IMR-90 (cell line): Measurements from ENCODE around the gene TMEM30A. TPM values are rescaled to one million over a fixed set of nuclear protein-coding genes. Genes with fewer than 3 reads are reported as not detected.

Experiments used
- ATAC-seq: fragments of 200-7000 bp; cut with Tn5 transposase; 2 replicates; pipeline ENCODE4 v1.9.1; 2020; ENCODE audit warnings: low read depth, mild to moderate bottlenecking, moderate library complexity
- BruUV-seq: library from RNA; stranded (reverse); fragments of 400-500 nt; replicated peaks from 2 replicates; lab custom pipeline; 2021; lab: Mats Ljungman, UMichigan
- CTCF ChIA-PET: fragments of 300-600 bp; formaldehyde crosslinking; extraction: SDS; loops from one replicate; lab custom pipeline; 2021; ENCODE audit warnings: antibody characterized with exemption; lab: Yijun Ruan, JAX
- POLR2A ChIA-PET: fragments of 300-600 bp; sonication (Branson Sonifier 250); formaldehyde crosslinking; loops from one replicate; lab custom pipeline; 2022; ENCODE audit warnings: antibody characterized with exemption; ENCODE audit not compliant: unreplicated experiment; lab: Charles Lee
- DNase-seq: peaks from one replicate; pipeline ENCODE4 v3.0.0; 2013
- H2AFZ ChIP-seq: replicated peaks from 2 replicates; pipeline ENCODE3; 2013; ENCODE audit warnings: low read length, mild to moderate bottlenecking; ENCODE audit not compliant: poor library complexity
- H2AK5ac ChIP-seq: 2 replicates; pipeline ENCODE4 v1.6.1; 2013; ENCODE audit warnings: low read depth, low read length, inconsistent platforms
- H2AK9ac ChIP-seq: replicated peaks from 2 replicates; pipeline ENCODE3; 2013; ENCODE audit warnings: mild to moderate bottlenecking, low read depth, low read length, moderate library complexity; ENCODE audit not compliant: poor library complexity
- H2BK120ac ChIP-seq: 2 replicates; pipeline ENCODE4 v1.6.1; 2013; ENCODE audit warnings: low read depth, low read length, inconsistent platforms
- H2BK15ac ChIP-seq: 3 replicates; pipeline ENCODE4 v1.6.1; 2013; ENCODE audit warnings: low read depth, low read length, inconsistent platforms
- H2BK20ac ChIP-seq: 2 replicates; pipeline ENCODE4 v1.6.1; 2013; ENCODE audit warnings: low read depth, mild to moderate bottlenecking, inconsistent platforms, low read length, moderate library complexity
- H2BK5ac ChIP-seq: 2 replicates; pipeline ENCODE4 v1.6.1; 2013; ENCODE audit warnings: mild to moderate bottlenecking, low read depth, low read length, inconsistent platforms; ENCODE audit not compliant: poor library complexity, severe bottlenecking
- H3K14ac ChIP-seq: replicated peaks from 2 replicates; pipeline ENCODE4 v1.6.1; 2013; ENCODE audit warnings: low read depth, low read length, inconsistent platforms
- H3K18ac ChIP-seq: 2 replicates; pipeline ENCODE4 v1.6.1; 2013; ENCODE audit warnings: low read depth, low read length, control low read depth
- H3K23ac ChIP-seq: 2 replicates; pipeline ENCODE4 v1.6.1; 2013; ENCODE audit warnings: low read depth, low read length, inconsistent platforms
- H3K27ac ChIP-seq: 2 replicates; pipeline ENCODE4 v1.5.1; 2013; ENCODE audit warnings: mild to moderate bottlenecking, control low read depth, low read length; ENCODE audit not compliant: insufficient read depth
- H3K27me3 ChIP-seq: 2 replicates; pipeline ENCODE4 v1.6.1; 2013; ENCODE audit warnings: low read length; ENCODE audit not compliant: control insufficient read depth, insufficient read depth
- H3K36me3 ChIP-seq: 2 replicates; pipeline ENCODE4 v1.6.1; 2013; ENCODE audit warnings: low read length, mixed read lengths; ENCODE audit not compliant: control insufficient read depth, insufficient read depth
- H3K4ac ChIP-seq: 2 replicates; pipeline ENCODE4 v1.6.1; 2013; ENCODE audit warnings: low read depth, low read length, inconsistent platforms
- H3K4me1 ChIP-seq: 2 replicates; pipeline ENCODE4 v1.6.1; 2013; ENCODE audit warnings: low read length, mixed read lengths; ENCODE audit not compliant: control insufficient read depth, insufficient read depth
- H3K4me2 ChIP-seq: 2 replicates; pipeline ENCODE4 v1.6.1; 2013; ENCODE audit warnings: low read depth, mild to moderate bottlenecking, control low read depth, low read length, moderate library complexity
- H3K4me3 ChIP-seq: 2 replicates; pipeline ENCODE4 v1.5.1; 2013; ENCODE audit warnings: low read depth, mild to moderate bottlenecking, control low read depth, low read length, moderate library complexity; ENCODE audit not compliant: insufficient read depth
- H3K56ac ChIP-seq: 2 replicates; pipeline ENCODE4 v1.6.1; 2013; ENCODE audit warnings: low read length, inconsistent platforms; ENCODE audit not compliant: insufficient read depth; ENCODE audit errors: extremely low read depth
- H3K79me1 ChIP-seq, 2 experiments: 2 replicates each; pipeline ENCODE4 v1.6.1; 2013; ENCODE audit warnings: low read length in 2 of 2, inconsistent platforms in 1 of 2, low read depth in 1 of 2
- H3K9ac ChIP-seq: 2 replicates; pipeline ENCODE4 v1.6.1; 2013; ENCODE audit warnings: low read depth, low read length, control low read depth
- H3K9me1 ChIP-seq: 2 replicates; pipeline ENCODE4 v1.6.1; 2013; ENCODE audit warnings: low read length, inconsistent platforms; ENCODE audit not compliant: insufficient read depth
- H3K9me3 ChIP-seq: 2 replicates; pipeline ENCODE4 v1.6.1; 2013; ENCODE audit warnings: low read length; ENCODE audit not compliant: control insufficient read depth, insufficient read depth
- H4K20me1 ChIP-seq: 2 replicates; pipeline ENCODE4 v1.6.1; 2013; ENCODE audit warnings: low read length, inconsistent platforms; ENCODE audit not compliant: insufficient read depth
- H4K5ac ChIP-seq: 2 replicates; pipeline ENCODE4 v1.6.1; 2013; ENCODE audit warnings: mild to moderate bottlenecking, low read depth, low read length, control low read depth
- H4K8ac ChIP-seq, 2 experiments: 2 replicates each; pipeline ENCODE4 v1.6.1; 2013; ENCODE audit warnings: low read depth in 2 of 2, low read length in 2 of 2, control low read depth in 1 of 2, inconsistent platforms in 1 of 2
- H4K91ac ChIP-seq: 2 replicates; pipeline ENCODE4 v1.6.1; 2013; ENCODE audit warnings: low read depth, low read length, inconsistent platforms; ENCODE audit not compliant: insufficient read depth
- BHLHE40 ChIP-seq: fragments of 150-350 bp; IDR thresholded peaks from 2 replicates; pipeline ENCODE4 v1.6.1; 2016; ENCODE audit warnings: mild to moderate bottlenecking, low read depth, low read length
- CEBPB ChIP-seq: IDR thresholded peaks from 2 replicates; pipeline ENCODE4 v1.6.1; 2012; ENCODE audit warnings: low read depth, low read length, improper control_type of control experiment
- FOS ChIP-seq: fragments of 150-350 bp; IDR thresholded peaks from 2 replicates; pipeline ENCODE4 v1.6.1; 2016; ENCODE audit warnings: low read depth, low read length
- NFE2L2 ChIP-seq: fragments of 150-350 bp; IDR thresholded peaks from 2 replicates; pipeline ENCODE4 v1.6.1; 2016; ENCODE audit warnings: low read depth, mild to moderate bottlenecking, low read length
- POLR2A ChIP-seq: IDR thresholded peaks from 2 replicates; pipeline ENCODE4 v1.6.1; 2012; ENCODE audit warnings: mild to moderate bottlenecking, low read depth, low read length
- RAD21 ChIP-seq: IDR thresholded peaks from 2 replicates; pipeline ENCODE4 v1.6.1; 2012; ENCODE audit warnings: low read length, improper control_type of control experiment
- RCOR1 ChIP-seq: IDR thresholded peaks from 2 replicates; pipeline ENCODE4 v1.6.1; 2012; ENCODE audit warnings: mild to moderate bottlenecking, low read length, improper control_type of control experiment; ENCODE audit not compliant: insufficient replicate concordance
- RFX5 ChIP-seq: IDR thresholded peaks from 2 replicates; pipeline ENCODE4 v1.8.0; 2012; ENCODE audit warnings: low read depth, mild to moderate bottlenecking, low read length, moderate library complexity
- SMC3 ChIP-seq: fragments of 150-350 bp; IDR thresholded peaks from 2 replicates; pipeline ENCODE4 v1.6.1; 2016; ENCODE audit warnings: low read depth, mild to moderate bottlenecking, antibody characterized with exemption, low read length, moderate library complexity
- WGBS, 2 experiments: methylation state at CpG; one replicate each; pipeline versions ENCODE4 v1.1.5 to v1.1.7; 2013; ENCODE audit warnings: missing lambda C conversion rate in 2 of 2; ENCODE audit not compliant: insufficient read length in 1 of 2; ENCODE audit errors: extremely low coverage in 2 of 2; 5-methylcytosine and 5-hydroxymethylcytosine counted together
- dilution Hi-C: fragments of 300-500 bp; cut with HindIII; formaldehyde crosslinking; loops from one replicate; pipeline ENCODE4 v1.14.3; 2018; ENCODE audit warnings: low sequenced_read_pairs; ENCODE audit not compliant: unreplicated experiment
- in situ Hi-C: fragments of 300-500 bp; cut with MboI; formaldehyde crosslinking; loops from 3 replicates; pipeline ENCODE4 v1.14.3; 2019; ENCODE audit warnings: low sequenced_read_pairs, inconsistent platforms, mixed read lengths
- intact Hi-C: fragments of 100-400 bp; cut with micrococcal nuclease; formaldehyde crosslinking; loops from 2 replicates; pipeline ENCODE4 v1.10.0; 2022
- polyA plus RNA-seq, 3 experiments: library from polyadenylated mRNA; depleted of rRNA; stranded (reverse); fragments of >200 nt; gene quantifications; 2 replicates each; pipeline ENCODE4 v1.2.3, GENCODE V29; 2012; ENCODE audit warnings: low replicate concordance in 1 of 3
- total RNA-seq: library from RNA; depleted of rRNA; stranded (reverse); fragments of >200 nt; gene quantifications from 2 replicates; pipeline ENCODE4 v1.2.3, GENCODE V29; 2012
- TF ChIP-seq, protein P1 (sequence below): conservative IDR thresholded peaks from 2 replicates; pipeline ENCODE4 v1.5.1; 2012; ENCODE audit warnings: mild to moderate bottlenecking, low read depth, low read length, improper control_type of control experiment
- TF ChIP-seq, protein P2 (sequence below): fragments of 150-350 bp; IDR thresholded peaks from 2 replicates; pipeline ENCODE4 v1.6.1; 2017; ENCODE audit warnings: mild to moderate bottlenecking, antibody characterized with exemption, low read length, low read depth

TMEM30A gene
- total and polyA plus RNA-seq, 2 of the 4 experiments (the other 2 are of a cell fraction) = 48.5 to 111 TPM

DNA sequence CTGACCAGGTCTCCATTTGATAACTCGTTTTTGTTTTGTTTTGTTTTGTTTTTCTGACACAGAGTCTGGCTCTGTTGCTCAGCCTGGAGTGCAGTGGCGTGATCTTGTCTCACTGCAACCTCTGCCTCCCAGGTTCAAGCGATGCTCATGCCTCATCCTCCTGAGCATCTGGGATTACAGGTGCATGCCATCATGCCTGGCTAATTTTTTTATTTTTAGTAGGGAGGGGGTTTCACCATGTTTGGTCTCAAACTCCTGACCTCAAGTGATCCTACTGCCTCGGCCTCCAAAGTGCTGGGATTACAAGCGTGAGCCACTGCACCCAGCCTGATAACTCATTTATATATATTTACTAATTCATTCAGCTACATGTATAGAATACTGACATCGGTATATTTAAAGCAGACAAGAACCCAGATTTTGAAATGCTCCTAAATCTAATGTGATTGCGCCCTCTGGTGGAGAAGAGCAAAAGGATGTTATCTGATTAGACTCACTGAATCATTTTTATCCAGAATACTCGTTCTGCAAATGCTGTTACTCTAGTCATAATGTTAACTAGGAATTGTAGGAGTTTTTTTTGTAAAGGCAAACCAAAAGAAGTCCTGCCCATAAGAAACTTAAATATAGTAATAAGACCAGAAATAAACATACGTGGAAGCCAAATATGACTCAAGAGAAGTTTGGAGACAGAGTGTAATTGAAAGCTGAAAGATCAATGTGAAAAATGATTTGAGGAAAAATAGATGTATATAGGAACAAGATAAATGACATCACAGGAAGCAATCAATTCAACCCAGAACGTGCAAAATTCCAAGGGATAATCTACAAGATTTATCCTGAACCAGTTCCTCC, 73.5 kb downstream of the TMEM30A start:
- intact Hi-C loops (loop anchor here (1.0 kb wide), 3 partner anchors 19 to 1536 kb away; no protein-coding TSS in a partner anchor), in situ Hi-C loops (loop anchor here (5.0 to 10.0 kb wide), 4 partner anchors 1124 to 1536 kb away; no protein-coding TSS in a partner anchor), dilution Hi-C loops (no loop called here)
- Histone ChIP-seq H3K4me3 (no peak overlapping the region), H3K9me1 (no peaks in the 10 kb centered on the region), H3K9ac (no peak overlapping the region), H2AFZ (no peak overlapping the region), H4K91ac (no peak overlapping the region), H3K9me3 (no peaks in the 10 kb centered on the region), H3K4me2 (no peak overlapping the region; the same call in 1 of the 2 replicates), H3K56ac (no peak overlapping the region), H4K5ac (no peak overlapping the region), H3K27me3 (no peaks in the 10 kb centered on the region), H2BK20ac (no peak overlapping the region), H3K23ac (no peak overlapping the region), H4K20me1 (no peaks in the 10 kb centered on the region), H3K4me1 (peaks cover 15% of the 10 kb centered on the region), H3K36me3 (no peaks in the 10 kb centered on the region), H4K8ac (no peak overlapping the region), H2BK5ac (no peak overlapping the region), H3K79me1 (peaks cover 0 to 20% of the 10 kb centered on the region in 2 experiments; a peak in 2 of 4 replicates), H2AK9ac (no peak overlapping the region), H3K18ac (no peak overlapping the region), H2BK120ac (no peak overlapping the region), H2BK15ac (0 out of 3 replicates have a peak overlapping the region, but pooled peaks have one; percentile 36), H3K4ac (peak overlapping the region; percentile 33; the same call in 1 of the 2 replicates), H3K14ac (no peak overlapping the region), H2AK5ac (peak overlapping the region; percentile 72), H3K27ac (no peak overlapping the region)
- TF ChIP-seq BHLHE40 (no peak), RAD21 (peak; percentile 70), POLR2A (no peak), SMC3 (peak; percentile 74), RFX5 (no peak), RCOR1 (no peak), CEBPB (no peak), FOS (no peak), NFE2L2 (no peak)
- TF ChIP-seq, protein P1, sequence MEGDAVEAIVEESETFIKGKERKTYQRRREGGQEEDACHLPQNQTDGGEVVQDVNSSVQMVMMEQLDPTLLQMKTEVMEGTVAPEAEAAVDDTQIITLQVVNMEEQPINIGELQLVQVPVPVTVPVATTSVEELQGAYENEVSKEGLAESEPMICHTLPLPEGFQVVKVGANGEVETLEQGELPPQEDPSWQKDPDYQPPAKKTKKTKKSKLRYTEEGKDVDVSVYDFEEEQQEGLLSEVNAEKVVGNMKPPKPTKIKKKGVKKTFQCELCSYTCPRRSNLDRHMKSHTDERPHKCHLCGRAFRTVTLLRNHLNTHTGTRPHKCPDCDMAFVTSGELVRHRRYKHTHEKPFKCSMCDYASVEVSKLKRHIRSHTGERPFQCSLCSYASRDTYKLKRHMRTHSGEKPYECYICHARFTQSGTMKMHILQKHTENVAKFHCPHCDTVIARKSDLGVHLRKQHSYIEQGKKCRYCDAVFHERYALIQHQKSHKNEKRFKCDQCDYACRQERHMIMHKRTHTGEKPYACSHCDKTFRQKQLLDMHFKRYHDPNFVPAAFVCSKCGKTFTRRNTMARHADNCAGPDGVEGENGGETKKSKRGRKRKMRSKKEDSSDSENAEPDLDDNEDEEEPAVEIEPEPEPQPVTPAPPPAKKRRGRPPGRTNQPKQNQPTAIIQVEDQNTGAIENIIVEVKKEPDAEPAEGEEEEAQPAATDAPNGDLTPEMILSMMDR = peak; percentile 80
- TF ChIP-seq, protein P2, sequence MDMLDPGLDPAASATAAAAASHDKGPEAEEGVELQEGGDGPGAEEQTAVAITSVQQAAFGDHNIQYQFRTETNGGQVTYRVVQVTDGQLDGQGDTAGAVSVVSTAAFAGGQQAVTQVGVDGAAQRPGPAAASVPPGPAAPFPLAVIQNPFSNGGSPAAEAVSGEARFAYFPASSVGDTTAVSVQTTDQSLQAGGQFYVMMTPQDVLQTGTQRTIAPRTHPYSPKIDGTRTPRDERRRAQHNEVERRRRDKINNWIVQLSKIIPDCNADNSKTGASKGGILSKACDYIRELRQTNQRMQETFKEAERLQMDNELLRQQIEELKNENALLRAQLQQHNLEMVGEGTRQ = no peak
- peak; percentile 79 for DNase-seq
- WGBS, 2 experiments = 20% methylated on average over 1 of the region's 10 CpGs; no CpG with 5 or more reads in 1 of the 2 experiments
- BruUV-seq = no TSS peak
- POLR2A ChIA-PET = no interaction called here
- no peak for ATAC-seq
- CTCF ChIA-PET = interaction anchor here (0.5 to 1.0 kb wide), 6 partner anchors 23 to 1714 kb away, joined by 3 to 4 read pairs (median 3); no protein-coding TSS in a partner anchor
